HG03469 (cell line): Measurements from ENCODE around the gene NOLC1.

ENCODE experiments used
- ATAC-seq: cut with Tn5 transposase; IDR thresholded peaks from one replicate; pipeline ENCODE4 v1.9.1; 2021; ENCODE audit warnings: mild to moderate bottlenecking, moderate library complexity, moderate number of reproducible peaks; ENCODE audit not compliant: unreplicated experiment

The NOLC1 gene

GRCh38 chr10:102121739-102122372 is 30.3 kb upstream of the NOLC1 start:
- no peak for ATAC-seq

- no peak for ATAC-seq
These were observed 29.7 kb upstream of the NOLC1 start for GRCh38 chr10:102122450-102122849.

GRCh38 chr10:102123223-102123622 is 29.0 kb upstream of the NOLC1 start:
- ATAC-seq: no peak

GRCh38 chr10:102131286-102132170 is 20.7 kb upstream of the NOLC1 start:
- no peak for ATAC-seq

- ATAC-seq: no peak
These were observed 20.0 kb upstream of the NOLC1 start for GRCh38 chr10:102132193-102132562.

- peak; percentile 86 for ATAC-seq
These were observed 19.4 kb upstream of the NOLC1 start, which contains the start of gene PPRC1 for GRCh38 chr10:102132563-102133372. TSS of gene PPRC1 (plus strand) at chr10:102133040. CDS start at chr10:102133069, 29 bp downstream.

GRCh38 chr10:102133373-102134195 is 18.6 kb upstream of the NOLC1 start:
- no peak for ATAC-seq

- no peak for ATAC-seq
These were observed 17.8 kb upstream of the NOLC1 start for GRCh38 chr10:102134416-102134815.

GRCh38 chr10:102135956-102136526 is 16.1 kb upstream of the NOLC1 start:
- no peak for ATAC-seq

- ATAC-seq: no peak
These were observed 12.7 kb upstream of the NOLC1 start for GRCh38 chr10:102139281-102140110.

GRCh38 chr10:102140218-102140617 is 12.0 kb upstream of the NOLC1 start:
- no peak for ATAC-seq

- ATAC-seq: no peak
These were observed 11.2 kb upstream of the NOLC1 start for GRCh38 chr10:102140913-102141540.

GRCh38 chr10:102141583-102142107 is 10.5 kb upstream of the NOLC1 start:
- no peak for ATAC-seq

- no peak for ATAC-seq
These were observed 5.2 kb upstream of the NOLC1 start for GRCh38 chr10:102146971-102147428.

- ATAC-seq: no peak
These were observed 4.6 kb upstream of the NOLC1 start for GRCh38 chr10:102147561-102147960.

- ATAC-seq: no peak
These were observed 3.9 kb upstream of the NOLC1 start for GRCh38 chr10:102148275-102148674.

GRCh38 chr10:102150970-102151773 is 1.0 kb upstream of the NOLC1 start:
- no peak for ATAC-seq

GRCh38 chr10:102152545-102152890 is 329 bp downstream of the NOLC1 start:
- ATAC-seq: peak; percentile 9
